GM12874 (cell line): ENCODE data around the gene GLIPR1L2.

ENCODE experiments used
- TF ChIP-seq, protein P1 (sequence below): IDR thresholded peaks from 2 replicates; pipeline ENCODE4 v1.5.1; 2011; ENCODE audit warnings: low read depth, mild to moderate bottlenecking, control low read depth, low read length, moderate library complexity; ENCODE audit not compliant: insufficient read depth

GLIPR1L2 gene

DNA sequence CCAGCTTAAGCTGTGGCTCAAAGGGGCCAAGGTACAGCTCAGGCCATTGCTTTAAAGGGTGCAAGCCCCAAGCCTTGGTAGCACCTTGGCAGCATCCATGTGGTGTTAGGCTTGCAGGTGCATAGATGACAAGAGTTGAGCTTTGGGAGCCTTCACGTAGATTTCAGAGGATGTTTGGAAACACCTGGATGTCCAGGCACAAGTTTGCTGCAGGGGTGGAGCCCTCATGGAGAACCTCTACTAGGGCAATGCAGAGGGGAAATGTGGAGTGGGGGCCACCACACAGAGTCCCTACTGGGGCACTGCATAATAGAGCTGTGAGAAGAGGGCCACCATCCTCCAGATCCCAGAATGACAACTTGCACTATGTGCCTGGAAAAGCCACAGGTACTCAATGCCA, 37.9 kb downstream of the GLIPR1L2 start:
- TF ChIP-seq, protein P1, sequence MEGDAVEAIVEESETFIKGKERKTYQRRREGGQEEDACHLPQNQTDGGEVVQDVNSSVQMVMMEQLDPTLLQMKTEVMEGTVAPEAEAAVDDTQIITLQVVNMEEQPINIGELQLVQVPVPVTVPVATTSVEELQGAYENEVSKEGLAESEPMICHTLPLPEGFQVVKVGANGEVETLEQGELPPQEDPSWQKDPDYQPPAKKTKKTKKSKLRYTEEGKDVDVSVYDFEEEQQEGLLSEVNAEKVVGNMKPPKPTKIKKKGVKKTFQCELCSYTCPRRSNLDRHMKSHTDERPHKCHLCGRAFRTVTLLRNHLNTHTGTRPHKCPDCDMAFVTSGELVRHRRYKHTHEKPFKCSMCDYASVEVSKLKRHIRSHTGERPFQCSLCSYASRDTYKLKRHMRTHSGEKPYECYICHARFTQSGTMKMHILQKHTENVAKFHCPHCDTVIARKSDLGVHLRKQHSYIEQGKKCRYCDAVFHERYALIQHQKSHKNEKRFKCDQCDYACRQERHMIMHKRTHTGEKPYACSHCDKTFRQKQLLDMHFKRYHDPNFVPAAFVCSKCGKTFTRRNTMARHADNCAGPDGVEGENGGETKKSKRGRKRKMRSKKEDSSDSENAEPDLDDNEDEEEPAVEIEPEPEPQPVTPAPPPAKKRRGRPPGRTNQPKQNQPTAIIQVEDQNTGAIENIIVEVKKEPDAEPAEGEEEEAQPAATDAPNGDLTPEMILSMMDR = no peak

DNA sequence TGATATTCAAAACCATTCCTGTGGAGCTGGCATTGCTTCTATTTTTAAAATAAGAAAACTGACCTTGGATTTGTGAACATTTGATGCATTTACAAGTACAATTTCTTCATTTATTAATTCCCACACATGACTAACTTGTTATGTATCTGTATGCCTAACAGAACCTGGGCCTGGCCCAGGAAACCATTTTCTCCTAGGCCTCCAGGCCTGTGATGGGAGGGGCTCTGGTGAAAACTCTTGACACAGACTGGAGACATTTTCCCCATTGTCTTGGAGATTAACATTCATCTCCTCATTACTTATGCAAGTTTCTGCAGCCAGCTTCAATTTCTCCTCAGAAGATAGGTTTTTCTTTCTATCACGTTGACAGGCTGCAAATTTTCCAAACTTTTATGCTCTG, 42.0 kb downstream of the GLIPR1L2 start:
- TF ChIP-seq, protein P1 = no peak

DNA sequence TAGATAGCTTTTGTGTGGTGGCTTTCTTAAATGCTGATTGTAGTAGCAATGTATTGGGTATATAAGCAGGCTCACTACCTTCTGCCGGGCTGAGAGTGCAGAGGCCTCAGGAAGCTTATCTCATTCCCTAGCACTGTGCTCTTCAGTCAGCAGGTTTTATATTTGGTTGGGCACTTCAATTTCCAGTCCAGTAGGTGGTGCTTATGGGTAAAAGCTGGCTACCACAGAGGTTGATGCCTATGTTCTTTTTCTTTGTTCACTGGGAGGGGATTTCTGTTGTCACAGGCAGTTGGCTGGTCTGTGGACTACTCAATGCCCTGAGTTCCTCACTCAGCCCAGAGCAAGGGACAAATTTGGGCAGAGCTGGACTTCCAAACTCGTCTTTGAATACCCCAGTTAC, 46.7 kb downstream of the GLIPR1L2 start:
- TF ChIP-seq, protein P1 = 0 out of 2 replicates have a peak, but pooled peaks have one; percentile 30

DNA sequence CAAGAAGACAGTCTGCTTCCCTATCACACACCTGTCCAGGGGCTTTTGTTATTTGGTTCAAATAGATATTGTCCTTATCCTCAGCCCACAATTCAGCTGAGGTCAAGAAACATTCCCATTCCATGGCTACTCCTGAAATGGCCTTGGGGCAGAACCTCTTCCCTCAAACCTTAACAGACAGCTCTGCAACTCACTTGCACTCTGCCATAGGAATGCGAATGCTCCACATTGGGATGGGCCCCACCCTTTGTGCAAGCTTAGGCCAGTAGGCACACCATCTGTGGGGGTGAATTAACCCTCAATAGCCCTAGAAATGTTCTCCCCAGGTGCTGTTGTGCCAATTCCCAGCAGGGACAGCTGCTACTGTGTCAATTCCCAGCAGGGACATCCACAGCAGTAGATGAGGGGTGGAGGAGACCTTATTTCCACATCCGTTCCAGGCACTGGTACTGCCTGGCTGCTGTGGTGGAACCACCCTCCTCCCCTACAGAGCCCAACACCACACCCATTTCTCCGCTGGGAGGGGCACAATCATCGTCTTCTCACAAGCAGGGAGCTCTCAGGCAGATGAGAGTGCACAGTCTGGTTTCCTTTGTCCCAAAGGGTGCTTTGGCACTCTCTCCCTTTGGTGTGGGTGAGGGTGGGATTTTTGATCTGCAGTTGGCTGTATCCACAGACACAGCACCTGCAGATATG, 47.3 kb downstream of the GLIPR1L2 start:
- TF ChIP-seq, protein P1 = no peak

DNA sequence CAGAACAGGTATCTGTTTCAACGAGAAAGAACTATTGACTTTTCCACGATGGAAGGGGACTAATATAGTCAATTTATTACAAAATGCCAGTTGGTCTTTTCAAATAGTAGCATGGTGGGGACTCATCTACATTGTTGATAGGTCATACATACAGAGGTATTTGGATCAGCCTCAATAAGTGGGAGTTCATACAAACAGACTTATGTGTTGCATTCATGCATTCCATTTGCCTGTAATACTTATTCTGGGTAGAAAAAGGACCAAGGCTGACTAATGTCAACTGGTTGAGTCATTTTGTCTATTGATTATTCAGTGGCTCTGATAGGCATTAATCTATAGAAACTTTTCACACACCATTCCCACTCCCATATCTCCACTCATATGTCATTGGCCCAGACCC, 48.2 kb downstream of the GLIPR1L2 start:
- TF ChIP-seq, protein P1 = no peak

DNA sequence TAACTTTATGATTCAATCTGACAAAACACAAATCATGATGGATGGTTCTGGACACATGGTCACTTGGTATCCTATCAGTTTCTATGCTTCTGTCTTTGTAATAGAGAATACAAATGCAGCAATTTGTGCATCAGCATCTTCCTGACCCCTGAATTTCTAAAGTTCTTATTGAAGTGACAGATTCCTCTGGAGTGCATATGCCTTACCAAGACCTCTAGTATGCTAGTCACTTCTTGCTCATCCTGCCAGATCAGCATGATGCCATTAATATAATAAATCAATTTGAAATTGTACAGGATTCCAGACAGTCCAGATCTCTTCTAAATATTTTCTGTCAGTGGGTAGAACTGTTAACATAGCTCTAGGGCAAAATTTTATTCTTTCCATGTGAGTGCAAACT, 49.0 kb downstream of the GLIPR1L2 start:
- TF ChIP-seq, protein P1 = no peak

DNA sequence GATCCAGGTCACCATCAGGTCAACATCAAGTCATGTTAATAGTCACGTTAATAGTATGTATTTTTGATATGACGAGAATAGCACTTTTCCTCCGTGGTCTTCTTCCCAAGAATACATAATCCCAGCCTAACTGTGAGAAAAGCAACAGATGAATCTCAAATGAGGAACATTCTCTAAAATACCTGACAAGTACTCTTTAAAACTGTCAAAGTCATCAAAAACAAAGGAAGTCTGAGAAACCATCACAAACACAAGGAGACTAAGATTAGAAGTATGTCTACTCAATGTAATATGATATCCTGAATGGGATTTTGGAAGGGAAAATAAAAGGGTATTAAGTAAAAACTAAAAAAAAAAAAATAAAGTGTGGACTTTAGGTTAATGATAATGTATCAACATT, 52.8 kb downstream of the GLIPR1L2 start:
- TF ChIP-seq, protein P1 = no peak
